HK-2 (cell line): ENCODE data around the gene TBCEL.
"Not testable (repeated sequence)": the region's sequence is repeated elsewhere in the genome, so short reads cannot be mapped to it uniquely, and the experiment has no call there.

Experiments
- DNase-seq: peaks from one replicate; pipeline ENCODE4 v3.0.0-alpha.2; 2018; ENCODE audit not compliant: unreplicated experiment

The TBCEL gene

GRCh38 chr11:121023848-121024751 is at the start of gene TBCEL:
Gene TBCEL, plus strand, starts transcription at chr11:121024102. Its CDS starts 21,589 bp downstream, at chr11:121045691.
- peak; percentile 68 for DNase-seq

GRCh38 chr11:120974466-120974865 is 49.4 kb upstream of the TBCEL start:
- no peak for DNase-seq

GRCh38 chr11:120974965-120975364 is 48.9 kb upstream of the TBCEL start:
- DNase-seq, result no peak

GRCh38 chr11:120977266-120978137 is 46.4 kb upstream of the TBCEL start:
- DNase-seq, result no peak

- no peak for DNase-seq
Measured at GRCh38 chr11:120978701-120979100, 45.2 kb upstream of the TBCEL start.

- DNase-seq, result peak; percentile 32
Measured at GRCh38 chr11:120985718-120986569, 38.0 kb upstream of the TBCEL start.

- DNase-seq, result no peak
Measured at GRCh38 chr11:120988603-120989002, 35.3 kb upstream of the TBCEL start.

GRCh38 chr11:120991830-120992686 is 31.8 kb upstream of the TBCEL start:
- DNase-seq, result no peak

GRCh38 chr11:120994091-120994859 is 29.6 kb upstream of the TBCEL start:
- no peak for DNase-seq

- DNase-seq, result no peak
Measured at GRCh38 chr11:120995184-120995583, 28.7 kb upstream of the TBCEL start.

- no peak for DNase-seq
Measured at GRCh38 chr11:120996973-120997372, 26.9 kb upstream of the TBCEL start.

- no peak for DNase-seq
Measured at GRCh38 chr11:120998581-120998980, 25.3 kb upstream of the TBCEL start.

- no peak for DNase-seq
Measured at GRCh38 chr11:121004206-121004840, 19.6 kb upstream of the TBCEL start.

GRCh38 chr11:121006922-121007321 is 17.0 kb upstream of the TBCEL start:
- no peak for DNase-seq

GRCh38 chr11:121008551-121008950 is 15.4 kb upstream of the TBCEL start:
- no peak for DNase-seq

- DNase-seq, result no peak
Measured at GRCh38 chr11:121012091-121012490, 11.8 kb upstream of the TBCEL start.

- DNase-seq, result no peak
Measured at GRCh38 chr11:121018746-121019145, 5.2 kb upstream of the TBCEL start.

- not testable (repeated sequence) for DNase-seq
Measured at GRCh38 chr11:121021718-121022117, 2.2 kb upstream of the TBCEL start.

- no peak for DNase-seq
Measured at GRCh38 chr11:121024989-121025388, 1.1 kb downstream of the TBCEL start.
